Large intestine (tissue), 12 donors: ENCODE measurements around the gene RAB3A. TPM values are rescaled to one million over a fixed set of nuclear protein-coding genes. Genes with fewer than 3 reads are reported as not detected.

Experiments used
- DNase-seq, 2 donors: peaks; one replicate each; pipeline versions ENCODE4 v3.0.0 to v3.0.0-alpha.2; 2013
- H3K27ac ChIP-seq: one replicate; pipeline ENCODE4 v1.5.1; 2013; ENCODE audit warnings: low read length
- H3K27me3 ChIP-seq: 2 replicates; pipeline ENCODE4 v1.6.1; 2013; ENCODE audit warnings: low read length; ENCODE audit not compliant: control insufficient read depth, insufficient read depth
- H3K36me3 ChIP-seq: 2 replicates; pipeline ENCODE4 v1.6.1; 2013; ENCODE audit warnings: low read length; ENCODE audit not compliant: control insufficient read depth, insufficient read depth
- H3K4me1 ChIP-seq: one replicate; pipeline ENCODE4 v1.6.1; 2013; ENCODE audit warnings: low read length; ENCODE audit not compliant: control insufficient read depth, insufficient read depth
- H3K4me3 ChIP-seq: one replicate; pipeline ENCODE4 v1.5.1; 2013; ENCODE audit warnings: low read length
- H3K9me3 ChIP-seq: one replicate; pipeline ENCODE4 v1.6.1; 2013; ENCODE audit warnings: mild to moderate bottlenecking, low read depth, low read length, moderate library complexity; ENCODE audit not compliant: control insufficient read depth
- WGBS: methylation state at CpG from one replicate; pipeline ENCODE4 v1.1.5; 2013; ENCODE audit warnings: low lambda C conversion rate; ENCODE audit not compliant: insufficient coverage; 5-methylcytosine and 5-hydroxymethylcytosine counted together
- long read RNA-seq, 11 donors: transcript quantifications; one replicate each; lab custom pipeline, GENCODE V29; 2026
- polyA plus RNA-seq: library from polyadenylated mRNA; unstranded; fragments of 120-200 nt; gene quantifications from one replicate; pipeline ENCODE4 v1.2.1, GENCODE V29; 2013

RAB3A gene, protein sequence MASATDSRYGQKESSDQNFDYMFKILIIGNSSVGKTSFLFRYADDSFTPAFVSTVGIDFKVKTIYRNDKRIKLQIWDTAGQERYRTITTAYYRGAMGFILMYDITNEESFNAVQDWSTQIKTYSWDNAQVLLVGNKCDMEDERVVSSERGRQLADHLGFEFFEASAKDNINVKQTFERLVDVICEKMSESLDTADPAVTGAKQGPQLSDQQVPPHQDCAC
- polyA plus RNA-seq: 5.3 TPM
- long read RNA-seq, donor 1, partial matches to known transcripts: 0 of 1 reads
- long read RNA-seq, donor 1, other reads (novel, unspliced or antisense): 0 of 1 reads
- long read RNA-seq, donor 2, partial matches to known transcripts: 0 of 3 reads
- long read RNA-seq, donor 2, other reads (novel, unspliced or antisense): 0 of 3 reads
- long read RNA-seq, donor 3: 0 reads
- long read RNA-seq, donor 4: 0 reads
- long read RNA-seq, donor 5, partial matches to known transcripts: 0 of 3 reads
- long read RNA-seq, donor 5, other reads (novel, unspliced or antisense): 0 of 3 reads
- long read RNA-seq, donor 6, transcript RAB3A-201 (5 exons, 1,528 nt): major isoform, 5 of 6 reads
- long read RNA-seq, donor 6, partial matches to known transcripts: 0 of 6 reads
- long read RNA-seq, donor 6, other reads (novel, unspliced or antisense): 0 of 6 reads
- long read RNA-seq, donor 7, partial matches to known transcripts: 0 of 3 reads
- long read RNA-seq, donor 7, other reads (novel, unspliced or antisense): 0 of 3 reads
- long read RNA-seq, donor 8, partial matches to known transcripts: 0 of 3 reads
- long read RNA-seq, donor 8, other reads (novel, unspliced or antisense): 0 of 3 reads
- long read RNA-seq, donor 9, partial matches to known transcripts: 0 of 3 reads
- long read RNA-seq, donor 9, other reads (novel, unspliced or antisense): 0 of 3 reads
- long read RNA-seq, donor 10, partial matches to known transcripts: 0 of 3 reads
- long read RNA-seq, donor 10, other reads (novel, unspliced or antisense): 0 of 3 reads
- long read RNA-seq, donor 11, partial matches to known transcripts: 0 of 1 reads
- long read RNA-seq, donor 11, other reads (novel, unspliced or antisense): 0 of 1 reads

DNA sequence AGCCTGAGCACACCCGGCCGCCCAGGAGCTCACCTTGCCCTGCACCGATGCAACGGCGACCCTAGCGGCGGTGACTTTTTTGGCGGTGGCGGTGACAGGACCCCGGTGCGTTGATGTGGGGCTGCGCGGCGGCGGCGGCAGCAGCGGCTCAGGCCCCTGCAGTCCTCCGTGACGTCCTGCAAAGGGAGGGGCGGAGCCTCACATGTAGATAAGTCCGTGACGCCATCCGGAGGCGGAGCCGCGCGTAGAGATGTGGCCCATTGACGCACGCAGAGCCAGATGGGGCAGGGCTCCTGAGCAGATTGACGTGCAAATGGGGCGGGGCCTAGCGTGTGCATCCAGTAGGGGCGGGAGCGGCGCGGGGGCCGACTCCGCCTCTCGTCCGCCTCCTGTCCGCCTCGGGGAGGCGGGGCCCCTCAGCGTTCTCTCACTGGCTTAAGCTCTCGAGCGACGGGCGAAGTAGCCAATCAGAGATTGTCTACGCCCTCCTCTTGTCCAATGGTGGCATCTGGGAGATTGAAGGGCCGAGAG lies at the start of gene RAB3A:
Gene RAB3A, minus strand, starts transcription at position 180 of the 531 bp plus-strand sequence. CDS start 1,302 bp downstream, outside the sequence.
- H3K27ac ChIP-seq: peak within 1 kb of the TSS; percentile 96
- peak within 1 kb of the TSS; percentile 63 for H3K4me3 ChIP-seq
- peak; percentile 100 for DNase-seq
- H3K36me3 ChIP-seq: no peaks in the 10 kb centered on the region
- no peaks in the 10 kb centered on the region for H3K9me3 ChIP-seq
- H3K4me1 ChIP-seq: peaks cover 12% of the 10 kb centered on the region
- no CpG with 5 or more reads among the region's 50 CpGs for WGBS
- H3K27me3 ChIP-seq: peaks cover 2% of the 10 kb centered on the region

DNA sequence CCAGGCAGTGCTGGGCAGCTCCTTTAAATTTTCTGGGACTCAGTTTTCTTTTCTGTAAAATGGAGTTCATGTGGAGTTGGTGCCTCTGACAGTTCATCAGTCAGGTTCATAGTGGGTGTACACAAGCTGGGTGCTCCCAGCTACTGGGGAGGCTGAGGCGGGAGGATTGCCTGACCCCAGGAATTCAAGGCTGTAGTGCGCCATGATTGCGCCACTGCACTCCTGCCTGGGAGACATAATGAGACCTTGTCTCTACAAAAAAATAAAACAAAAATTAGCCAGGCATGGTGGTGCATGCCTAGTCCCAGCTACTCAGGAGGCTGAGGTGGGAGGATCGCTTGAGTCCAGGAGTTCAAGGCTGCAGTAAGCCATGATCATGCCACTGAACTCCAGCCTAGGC lies 49.3 kb upstream of the RAB3A start:
- Histone ChIP-seq H3K27ac (no peak overlapping the region), H3K9me3 (peaks cover 5% of the 10 kb centered on the region), H3K4me3 (no peak overlapping the region), H3K27me3 (no peaks in the 10 kb centered on the region), H3K36me3 (peaks cover 4% of the 10 kb centered on the region), H3K4me1 (peaks cover 15% of the 10 kb centered on the region)
- no CpG with 5 or more reads among the region's 4 CpGs for WGBS
- no peak for DNase-seq

DNA sequence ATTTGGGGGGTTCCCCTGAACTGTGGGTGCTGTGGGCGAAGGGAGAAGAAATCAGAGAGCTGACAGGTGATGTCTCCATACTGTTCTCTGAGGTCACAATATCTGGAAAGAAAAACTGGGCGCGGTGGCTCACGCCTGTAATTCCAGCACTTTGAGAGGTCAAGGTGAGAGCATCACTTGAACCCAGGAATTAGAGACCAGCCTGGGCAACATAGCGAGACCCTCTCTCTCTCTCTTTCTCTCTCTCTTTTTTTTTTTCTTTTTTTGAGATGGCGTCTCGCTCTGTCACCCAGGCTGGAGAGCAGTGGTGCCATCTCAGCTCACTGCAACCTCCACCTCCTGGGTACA lies 48.5 kb upstream of the RAB3A start:
- H3K27me3 ChIP-seq: no peaks in the 10 kb centered on the region
- H3K9me3 ChIP-seq: peaks cover 5% of the 10 kb centered on the region
- no peak overlapping the region for H3K4me3 ChIP-seq
- WGBS: no CpG with 5 or more reads among the region's 7 CpGs
- no peak for DNase-seq
- no peak overlapping the region for H3K27ac ChIP-seq
- peaks cover 15% of the 10 kb centered on the region for H3K4me1 ChIP-seq
- H3K36me3 ChIP-seq: peaks cover 4% of the 10 kb centered on the region

DNA sequence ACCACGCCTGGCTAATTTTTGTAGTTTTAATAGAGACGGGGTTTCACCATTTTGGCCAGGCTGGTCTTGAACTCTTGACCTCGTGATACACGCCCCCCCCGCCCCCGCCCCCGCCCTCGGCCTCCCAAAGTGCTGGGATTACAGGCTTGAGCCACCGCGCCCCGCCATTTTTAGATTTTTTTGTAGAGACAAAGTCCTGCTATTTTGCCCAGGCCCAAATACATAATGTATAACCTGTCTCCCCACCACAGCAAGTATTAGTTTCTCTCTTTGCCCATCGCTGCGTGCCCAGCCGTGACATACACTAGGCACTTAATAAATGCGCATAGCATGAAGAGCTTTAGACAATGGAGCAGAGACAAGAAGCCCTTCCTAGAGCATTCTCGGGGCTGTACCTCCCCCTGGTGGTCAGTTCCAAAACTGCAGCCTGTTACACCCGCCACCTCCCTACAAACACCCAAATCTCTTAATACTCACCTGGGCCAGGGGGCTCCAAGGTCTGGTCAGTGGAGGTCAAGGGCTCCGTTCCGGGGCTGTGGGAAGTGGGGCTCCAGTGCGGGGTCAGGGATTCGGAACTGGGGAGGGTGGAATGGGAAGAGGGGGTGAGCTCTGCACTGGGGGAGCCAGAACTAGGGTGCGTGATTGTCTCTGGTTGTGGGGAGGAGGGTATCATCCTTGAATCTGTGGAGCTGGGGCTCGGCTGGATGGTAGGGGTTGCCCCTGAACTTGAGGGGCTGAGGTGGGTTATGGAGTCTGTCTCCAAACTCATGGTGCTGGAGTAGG lies 47.9 kb upstream of the RAB3A start:
- H3K27me3 ChIP-seq: no peaks in the 10 kb centered on the region
- peak; percentile 51 to 54 for DNase-seq
- no CpG with 5 or more reads among the region's 23 CpGs for WGBS
- H3K4me1 ChIP-seq: peaks cover 15% of the 10 kb centered on the region
- no peak overlapping the region for H3K27ac ChIP-seq
- no peak overlapping the region for H3K4me3 ChIP-seq
- H3K36me3 ChIP-seq: no peaks in the 10 kb centered on the region
- peaks cover 5% of the 10 kb centered on the region for H3K9me3 ChIP-seq

DNA sequence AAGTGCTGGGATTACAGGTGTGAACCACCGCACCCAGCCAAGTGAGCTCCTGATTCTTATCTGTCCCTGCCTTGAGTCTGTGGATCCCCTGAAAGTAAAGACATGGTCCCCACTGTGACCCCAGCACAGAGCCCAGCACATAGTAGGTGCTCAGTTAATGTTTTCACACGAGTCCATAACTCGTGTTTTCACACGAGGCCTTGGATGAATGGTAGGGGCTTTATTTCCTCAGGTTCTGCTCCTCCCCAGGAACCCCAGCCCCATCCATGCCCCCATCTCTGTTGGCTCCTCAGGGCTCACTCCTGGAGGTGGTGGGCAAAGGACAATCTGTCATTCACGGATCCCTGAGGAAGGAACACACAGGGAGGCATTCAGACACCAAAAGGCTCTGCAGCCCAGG lies 46.0 kb upstream of the RAB3A start:
- Histone ChIP-seq H3K9me3 (peaks cover 5% of the 10 kb centered on the region), H3K36me3 (no peaks in the 10 kb centered on the region), H3K4me1 (peaks cover 11% of the 10 kb centered on the region), H3K27me3 (no peaks in the 10 kb centered on the region), H3K4me3 (no peak overlapping the region), H3K27ac (no peak overlapping the region)
- WGBS: no CpG with 5 or more reads among the region's 5 CpGs
- no peak for DNase-seq

DNA sequence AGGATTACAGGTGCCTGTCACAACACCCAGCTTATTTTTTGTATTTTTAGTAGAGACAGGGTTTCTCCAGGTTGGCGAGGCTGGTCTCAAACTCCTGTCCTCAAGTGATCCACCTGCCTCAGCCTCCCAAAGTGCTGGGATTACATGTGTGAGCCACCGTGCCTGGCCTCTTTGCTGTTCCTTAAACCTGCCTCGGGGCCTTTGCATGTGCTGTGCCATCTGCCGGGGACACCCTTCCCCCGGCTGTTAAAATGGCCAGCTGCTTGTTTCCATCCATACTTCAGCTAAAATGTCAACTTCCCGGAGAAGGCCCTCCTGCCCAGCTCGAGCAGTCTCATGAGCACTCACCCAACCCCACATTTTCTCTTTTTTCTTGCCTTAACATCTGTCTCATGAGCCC lies 41.5 kb upstream of the RAB3A start:
- no peak for DNase-seq
- Histone ChIP-seq H3K27me3 (peaks cover 4% of the 10 kb centered on the region), H3K4me3 (no peak overlapping the region), H3K9me3 (peaks cover 4% of the 10 kb centered on the region), H3K4me1 (no peaks in the 10 kb centered on the region), H3K27ac (no peak overlapping the region), H3K36me3 (no peaks in the 10 kb centered on the region)
- no CpG with 5 or more reads among the region's 7 CpGs for WGBS

DNA sequence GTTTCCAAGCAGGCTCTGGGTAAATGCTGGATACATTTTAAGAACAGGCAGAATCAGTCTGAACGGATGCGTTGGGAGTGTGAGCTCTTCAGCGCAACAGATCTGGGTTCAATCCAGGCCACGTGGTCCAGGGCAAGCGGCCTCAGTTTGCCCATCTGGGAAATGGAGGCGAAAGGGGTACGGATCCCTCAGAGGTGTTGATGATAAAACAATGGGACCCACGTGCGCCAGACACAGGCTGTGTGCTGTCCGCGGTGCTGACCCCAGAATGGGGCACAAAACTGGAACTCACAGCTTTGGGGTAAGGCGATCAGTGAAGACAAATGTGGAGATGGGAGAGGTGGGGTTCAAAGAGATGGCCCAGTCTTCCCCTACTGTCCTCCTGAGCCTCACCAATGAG lies 35.5 kb upstream of the RAB3A start:
- Histone ChIP-seq H3K9me3 (no peaks in the 10 kb centered on the region), H3K4me3 (no peak overlapping the region), H3K36me3 (no peaks in the 10 kb centered on the region), H3K27me3 (peaks cover 11% of the 10 kb centered on the region), H3K27ac (no peak overlapping the region), H3K4me1 (no peaks in the 10 kb centered on the region)
- WGBS: no CpG with 5 or more reads among the region's 12 CpGs
- no peak for DNase-seq

DNA sequence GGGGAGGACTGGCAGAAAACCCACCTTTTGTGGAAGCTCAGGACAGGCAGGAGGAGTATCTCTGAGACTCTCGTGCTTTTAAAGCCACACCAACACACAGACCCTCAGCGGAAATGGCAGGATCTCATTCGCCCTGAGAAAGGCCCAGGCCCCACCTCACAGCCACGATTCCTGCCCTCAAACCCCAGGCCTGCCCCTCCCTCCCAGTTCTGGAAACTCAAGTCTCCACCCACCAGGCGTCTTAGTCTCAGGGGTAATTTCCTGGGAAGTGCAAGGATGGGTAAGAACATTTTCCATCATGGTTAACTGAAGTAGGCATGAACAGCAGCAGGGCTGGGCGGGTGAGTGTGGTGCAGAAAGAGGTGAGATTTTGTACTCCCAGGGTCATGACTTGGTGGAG lies 30.4 kb upstream of the RAB3A start:
- WGBS: no CpG with 5 or more reads among the region's 6 CpGs
- Histone ChIP-seq H3K4me1 (peaks cover 2% of the 10 kb centered on the region), H3K36me3 (no peaks in the 10 kb centered on the region), H3K27ac (no peak overlapping the region), H3K4me3 (no peak overlapping the region), H3K27me3 (peaks cover 45% of the 10 kb centered on the region), H3K9me3 (peaks cover 12% of the 10 kb centered on the region)
- DNase-seq: no peak

DNA sequence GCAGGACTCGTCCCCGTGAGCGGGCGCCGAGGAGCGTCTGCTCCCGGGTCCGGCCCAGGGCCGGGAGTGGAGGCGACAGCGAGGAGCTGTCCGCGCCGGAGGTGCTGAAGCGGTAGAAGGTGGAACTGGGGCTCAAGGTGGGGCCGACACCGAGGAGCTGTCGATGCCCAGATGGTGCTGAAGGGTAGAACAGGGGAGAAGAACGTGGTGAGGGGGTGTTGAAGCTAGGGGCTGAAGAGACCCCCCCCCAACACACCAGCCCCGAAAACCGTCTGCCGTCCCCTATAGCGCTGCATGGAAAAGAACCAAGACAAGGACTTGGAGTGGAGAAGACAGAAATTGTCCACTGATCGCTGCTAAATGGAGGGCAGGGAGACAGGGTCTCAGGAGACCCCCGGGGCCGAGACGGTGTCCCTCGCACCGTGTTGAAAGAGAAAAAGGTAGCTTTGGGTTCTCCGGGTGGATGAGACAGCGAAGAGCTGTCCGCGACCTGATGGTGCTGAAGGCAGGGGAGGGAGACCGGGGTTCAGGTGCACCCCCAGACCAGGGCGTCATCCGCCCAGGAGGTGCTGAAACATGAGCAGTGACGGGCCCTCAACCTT lies 29.5 kb upstream of the RAB3A start:
- H3K36me3 ChIP-seq: no peaks in the 10 kb centered on the region
- H3K9me3 ChIP-seq: peaks cover 12% of the 10 kb centered on the region
- peaks cover 44% of the 10 kb centered on the region for H3K27me3 ChIP-seq
- peaks cover 2% of the 10 kb centered on the region for H3K4me1 ChIP-seq
- H3K27ac ChIP-seq: no peak overlapping the region
- WGBS: no CpG with 5 or more reads among the region's 37 CpGs
- DNase-seq: peak in 1 of 2 donors; percentile 56
- no peak overlapping the region for H3K4me3 ChIP-seq
